HG03342 (cell line): ENCODE results near the gene MYRIP.
"Not testable (repeated sequence)": the region's sequence is repeated elsewhere in the genome, so short reads cannot be mapped to it uniquely, and the experiment has no call there.

ENCODE experiments used
- ATAC-seq: cut with Tn5 transposase; IDR thresholded peaks from one replicate; pipeline ENCODE4 v1.9.1; 2021; ENCODE audit warnings: mild to moderate bottlenecking, moderate library complexity; ENCODE audit not compliant: unreplicated experiment

The MYRIP gene

DNA sequence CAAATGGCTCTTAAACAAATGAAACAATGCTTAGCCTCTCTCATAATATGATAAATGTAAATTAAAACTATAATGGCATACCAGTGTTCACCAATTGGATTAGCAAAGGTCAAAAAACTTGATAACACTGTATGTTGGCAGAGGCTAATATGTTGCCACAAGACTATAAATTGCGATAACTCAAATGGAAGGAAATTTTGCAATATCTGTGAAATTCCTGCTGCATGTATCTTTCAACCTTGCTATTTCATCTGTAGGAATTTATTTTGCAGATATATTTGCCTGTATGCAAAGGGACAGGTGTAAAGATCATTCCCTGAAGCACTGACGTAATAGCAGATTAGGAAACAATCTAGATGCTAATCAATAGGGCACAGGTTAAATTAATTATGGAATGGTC lies 308.7 kb downstream of the MYRIP start:
- ATAC-seq, result no peak

DNA sequence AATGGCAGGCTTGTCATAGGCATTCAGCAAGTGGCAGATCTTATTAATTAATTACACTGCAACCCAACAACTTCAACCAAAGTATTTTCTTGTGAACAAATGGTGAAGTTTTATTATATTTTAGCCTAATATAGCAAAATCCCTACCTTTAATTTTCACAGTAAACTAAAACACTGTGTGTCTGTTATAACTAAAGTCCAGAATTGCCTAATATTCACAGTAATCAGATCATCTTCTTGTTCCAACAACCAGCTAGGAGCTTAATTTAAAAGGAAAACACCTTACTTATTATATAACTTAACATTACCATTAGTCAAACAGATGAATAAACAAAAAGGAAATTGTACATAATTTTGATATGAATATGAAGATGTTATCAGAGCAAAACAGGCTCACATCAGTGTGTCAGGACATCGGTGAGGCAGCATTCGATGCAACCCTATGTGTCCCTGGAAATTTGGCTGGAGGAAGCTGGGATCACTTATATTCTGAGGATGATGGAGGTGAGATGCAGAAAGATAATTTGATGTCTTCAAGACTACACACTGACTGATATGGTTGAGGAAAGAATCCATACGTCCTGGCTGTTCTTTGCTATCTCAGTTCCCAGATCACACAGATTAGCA lies 310.8 kb downstream of the MYRIP start:
- ATAC-seq, result no peak

DNA sequence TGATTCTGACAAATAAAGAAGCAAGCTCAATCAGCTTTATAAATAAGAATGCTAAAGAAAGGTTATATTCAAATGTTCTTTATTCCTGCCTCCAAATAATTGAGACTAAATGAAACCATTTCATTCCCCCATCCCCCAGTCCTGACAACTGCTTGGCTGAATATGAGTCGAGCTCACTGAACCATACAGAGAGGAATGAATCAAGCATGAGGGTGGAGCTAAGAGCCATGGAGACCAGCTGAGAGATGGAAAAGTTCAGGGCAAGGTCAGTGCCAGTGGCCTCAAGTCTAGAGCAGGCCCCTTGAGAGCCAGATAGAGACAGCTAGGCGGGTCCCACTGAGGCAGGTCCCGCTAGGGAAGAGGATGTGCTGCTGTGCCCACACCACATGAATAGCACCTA lies 311.4 kb downstream of the MYRIP start:
- ATAC-seq, result no peak

DNA sequence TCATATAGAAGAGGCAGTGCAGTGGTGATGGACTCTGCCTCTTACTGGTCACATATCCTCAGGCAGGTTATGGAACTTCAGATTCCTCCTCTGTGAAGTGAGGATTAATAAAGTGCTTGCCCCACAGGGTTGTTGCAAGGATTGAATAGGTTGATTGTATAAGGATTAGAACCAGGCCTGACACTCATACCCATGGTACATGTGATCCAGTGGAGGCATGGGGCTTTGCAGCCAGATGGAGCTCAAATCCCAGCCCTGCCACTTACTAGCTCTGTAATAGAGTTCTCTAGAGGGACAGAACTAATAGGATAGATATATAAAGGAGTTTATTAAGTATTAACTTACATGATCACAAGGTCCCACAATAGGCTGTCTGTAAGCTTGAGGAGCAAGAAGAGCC lies 315.5 kb downstream of the MYRIP start:
- ATAC-seq, result no peak

DNA sequence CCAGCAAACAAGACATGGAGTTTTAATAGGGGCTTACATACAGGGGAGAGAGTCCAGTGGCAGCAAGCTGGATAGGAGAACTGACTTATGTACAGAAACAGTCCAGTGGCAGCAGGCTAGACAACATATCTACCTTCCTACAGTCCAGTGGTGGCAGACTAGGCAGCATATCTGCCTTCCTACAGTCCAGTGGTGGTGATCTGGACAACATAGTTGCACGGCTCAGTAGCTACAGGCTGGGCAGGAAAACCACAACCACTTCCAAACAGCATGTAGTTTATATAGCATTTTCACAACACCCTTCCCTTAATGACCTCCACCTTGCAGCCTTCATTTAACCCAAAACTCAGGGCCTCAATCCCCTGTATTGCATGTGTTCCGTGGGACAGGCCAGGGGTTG lies 318.8 kb downstream of the MYRIP start:
- no peak for ATAC-seq

DNA sequence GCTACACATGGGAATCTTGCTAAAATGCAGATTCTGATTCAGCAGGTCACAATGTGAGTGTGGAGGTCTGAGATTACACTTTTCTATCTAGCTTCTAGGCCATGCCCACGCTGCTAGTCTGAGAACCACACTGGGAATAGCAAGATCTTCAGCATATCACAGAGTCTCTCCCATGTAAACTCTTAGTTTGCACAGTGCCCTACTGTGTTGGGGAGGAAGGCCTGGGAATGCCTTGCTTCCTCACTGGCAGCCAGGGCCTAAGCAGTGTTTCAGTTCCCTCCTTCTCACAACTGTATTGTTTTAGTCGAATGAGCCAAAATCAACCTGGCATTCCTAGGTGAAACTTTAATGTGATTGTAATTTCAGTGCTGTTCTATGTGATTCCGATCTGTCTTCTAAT lies 320.1 kb downstream of the MYRIP start:
- no peak for ATAC-seq

DNA sequence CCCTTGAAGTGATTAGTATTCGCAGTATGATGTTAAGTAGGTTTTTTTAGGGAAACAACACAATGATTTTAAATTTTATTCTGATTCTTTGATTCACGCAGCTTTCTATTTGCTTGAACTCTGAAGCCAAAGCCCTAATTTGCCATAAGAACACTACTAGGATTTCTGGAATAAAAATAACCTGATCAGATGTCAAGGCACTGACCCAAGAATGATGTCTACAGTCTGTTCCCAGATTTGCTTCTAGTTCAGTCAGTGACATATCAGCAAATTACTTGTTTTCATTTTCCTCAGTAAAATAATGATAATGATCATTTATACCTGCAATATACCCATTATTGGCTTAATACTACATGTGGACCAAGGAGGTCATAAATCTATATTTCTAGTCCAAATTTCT lies 320.6 kb downstream of the MYRIP start:
- ATAC-seq, result no peak

DNA sequence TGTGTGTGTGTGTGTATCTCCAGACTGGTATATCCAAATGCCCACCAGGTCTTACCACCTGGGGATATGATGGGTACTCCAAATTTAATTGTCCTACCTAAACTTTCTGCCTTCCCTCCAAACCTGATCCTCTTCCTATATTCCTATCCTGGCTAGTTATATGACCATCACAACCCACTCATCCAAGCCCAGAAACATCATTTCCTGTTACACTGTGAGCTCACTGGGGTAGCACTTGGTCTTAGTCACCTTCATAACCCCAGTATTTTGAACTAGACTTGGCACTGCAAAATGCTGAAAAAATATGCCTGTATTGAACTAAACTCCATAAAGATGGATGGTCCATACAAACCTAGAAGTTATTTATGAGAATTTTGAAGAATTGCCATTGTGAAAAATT lies 321.3 kb downstream of the MYRIP start:
- no peak for ATAC-seq

DNA sequence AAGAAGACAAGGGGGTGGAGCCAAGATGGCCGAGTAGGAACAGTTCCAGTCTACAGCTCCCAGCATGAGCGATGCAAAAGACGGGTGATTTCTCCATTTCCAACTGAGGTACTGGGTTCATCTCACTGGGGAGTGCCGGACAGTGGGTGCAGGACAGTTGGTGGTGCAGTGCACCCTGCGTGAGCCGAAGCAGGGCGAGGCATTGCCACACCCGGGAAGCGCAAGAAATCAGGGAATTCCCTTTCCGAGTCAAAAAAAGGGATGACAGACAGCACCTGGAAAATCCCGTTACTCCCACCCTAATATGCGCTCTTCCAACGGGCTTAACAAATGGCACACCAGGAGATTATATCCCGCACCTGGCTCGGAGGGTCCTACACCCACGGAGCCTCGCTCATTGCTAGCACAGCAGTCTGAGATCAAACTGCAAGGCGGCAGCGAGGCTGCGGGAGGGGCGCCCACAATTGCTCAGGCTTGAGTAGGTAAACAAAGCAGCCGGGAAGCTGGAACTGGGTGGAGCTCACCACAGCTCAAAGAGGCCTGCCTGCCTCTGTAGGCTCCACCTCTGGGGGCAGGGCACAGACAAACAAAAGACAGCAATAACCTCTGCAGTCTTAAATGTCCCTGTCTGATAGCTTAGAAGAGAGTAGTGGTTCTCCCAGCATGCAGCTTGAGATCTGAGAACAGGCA lies 324.6 kb downstream of the MYRIP start:
- not testable (repeated sequence) for ATAC-seq

DNA sequence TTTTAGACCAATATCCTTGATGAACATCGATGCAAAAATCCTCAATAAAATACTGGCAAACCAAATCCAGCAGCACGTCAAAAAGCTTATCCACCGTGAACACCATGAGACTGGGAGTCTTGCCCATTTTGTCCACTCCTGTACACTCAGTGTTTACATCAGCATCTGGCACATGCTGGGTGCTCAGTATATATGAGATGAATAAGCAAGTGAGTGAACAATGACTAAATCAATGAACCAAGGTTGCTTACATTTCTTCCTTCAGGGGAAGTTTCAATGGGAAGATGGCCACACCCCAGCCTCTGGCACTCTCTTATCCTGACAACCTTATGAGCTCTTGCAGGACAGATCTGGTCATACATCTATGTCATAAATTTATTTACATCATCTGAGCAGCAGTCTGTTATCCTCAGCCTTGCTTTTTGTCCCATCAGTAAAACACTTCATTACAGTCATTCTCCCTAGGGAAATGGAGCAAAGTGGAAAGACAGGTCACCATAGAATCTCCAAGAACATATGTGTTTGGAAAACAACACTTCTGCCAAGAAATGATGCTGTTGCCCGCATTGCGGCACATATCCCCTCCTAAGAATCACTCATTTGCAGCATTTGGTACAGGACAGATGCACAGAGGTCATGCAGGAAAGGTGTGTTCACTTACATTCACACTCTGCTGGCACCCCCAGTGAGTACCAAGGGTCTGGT lies 328.3 kb downstream of the MYRIP start:
- no peak for ATAC-seq

DNA sequence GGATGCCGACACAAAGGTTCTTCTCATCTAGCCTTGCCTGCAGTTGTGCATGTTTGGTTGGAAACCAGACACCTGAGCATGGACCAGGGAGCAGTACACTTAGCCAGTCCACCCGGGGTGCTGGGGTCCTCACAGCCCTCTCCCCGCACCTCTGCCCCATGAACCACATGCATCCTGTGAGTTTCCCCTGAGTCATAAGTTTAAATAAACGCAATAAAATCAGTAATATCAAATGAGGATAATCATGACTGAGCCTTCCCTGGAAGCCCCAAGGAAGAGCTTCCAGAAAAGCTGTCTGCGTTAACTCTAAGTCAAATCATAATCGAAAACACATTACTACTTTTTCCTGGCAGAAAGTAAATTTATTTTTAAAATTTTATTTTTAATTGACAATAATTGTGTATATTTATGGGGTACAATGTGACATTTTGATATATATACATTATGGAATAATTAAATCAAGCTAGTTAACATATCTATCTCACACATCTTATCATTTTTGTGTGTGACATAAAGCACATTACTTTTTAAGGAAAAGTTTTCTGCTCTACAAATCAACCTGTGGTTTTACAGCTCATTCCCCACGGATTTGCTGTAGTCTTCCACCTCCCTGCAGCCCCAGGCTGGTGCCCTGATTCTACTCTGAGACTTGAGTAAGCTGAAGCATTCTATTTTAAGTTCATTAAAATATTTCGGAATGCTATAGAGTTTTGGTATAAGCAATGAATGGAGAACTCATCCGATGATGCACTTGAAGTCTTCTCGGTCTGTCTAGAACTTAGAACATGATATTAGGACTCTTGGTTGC lies 334.1 kb downstream of the MYRIP start:
- no peak for ATAC-seq

DNA sequence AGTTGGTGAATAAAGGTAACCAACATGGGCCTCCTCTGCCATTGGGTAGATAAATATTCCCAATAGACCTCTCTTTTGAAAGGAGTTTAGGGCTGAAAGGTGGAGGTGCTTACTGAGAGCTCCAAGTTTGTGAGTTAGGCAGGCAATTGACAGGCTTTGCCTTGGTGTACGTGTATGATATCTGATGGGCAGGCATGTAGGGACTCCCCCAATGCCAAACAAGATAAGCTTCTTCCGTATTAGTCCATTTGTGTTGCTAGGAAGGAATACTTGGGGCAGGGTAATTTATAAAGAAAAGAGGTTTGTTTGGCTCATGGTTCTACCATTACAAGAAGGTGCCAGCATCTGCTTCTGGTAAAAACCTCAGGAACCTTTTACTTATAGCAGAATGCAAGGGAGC lies 339.4 kb downstream of the MYRIP start:
- ATAC-seq, result no peak

DNA sequence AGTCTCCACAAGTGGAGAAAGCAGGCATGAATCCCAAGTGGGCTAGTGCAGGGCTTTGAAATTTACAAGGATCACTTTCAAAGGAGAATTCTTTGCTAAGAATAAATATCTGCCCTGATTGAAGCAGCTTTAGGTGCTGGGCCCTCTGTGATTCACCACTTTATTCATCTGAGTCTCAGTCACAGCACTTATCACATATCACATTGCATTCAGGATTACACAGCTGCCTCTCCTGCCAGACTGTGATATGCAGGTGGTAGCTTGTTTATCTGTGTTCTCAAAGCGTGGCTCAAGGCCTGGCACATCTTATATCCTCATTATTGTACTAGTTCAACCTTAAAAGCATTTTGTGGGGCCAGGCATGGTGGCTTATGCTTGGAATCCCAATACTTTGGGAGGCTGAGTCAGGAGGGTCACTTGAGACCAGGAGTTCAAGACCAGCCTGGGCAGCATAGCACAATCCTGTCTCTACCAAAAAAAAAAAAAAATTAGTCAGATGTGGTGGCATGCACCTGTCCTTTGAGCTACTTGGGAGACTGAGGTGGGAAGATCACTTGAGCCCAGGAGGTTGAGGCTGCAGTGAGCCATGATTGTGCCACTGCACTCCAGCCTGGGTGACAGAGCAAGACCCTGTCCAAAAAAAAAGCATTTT lies 343.2 kb downstream of the MYRIP start:
- no peak for ATAC-seq

DNA sequence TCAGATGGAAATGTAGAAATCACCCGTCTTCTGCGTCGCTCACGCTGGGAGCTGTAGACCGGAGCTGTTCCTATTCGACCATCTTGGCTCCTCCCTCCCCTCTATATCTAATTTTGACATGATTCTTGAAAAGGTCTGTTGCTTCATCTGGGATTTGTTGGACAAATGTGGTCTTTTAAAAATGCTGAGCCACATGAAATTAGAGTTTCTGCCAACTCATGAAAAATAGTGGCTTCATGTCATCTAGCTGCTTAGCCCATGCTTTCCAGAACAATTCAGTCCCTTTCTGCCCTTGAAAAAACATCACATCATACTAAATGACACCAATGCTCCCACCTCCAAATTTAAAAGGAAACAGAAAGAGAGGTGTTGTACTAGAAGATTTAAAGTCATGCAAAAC lies 351.5 kb downstream of the MYRIP start:
- ATAC-seq, result no peak

DNA sequence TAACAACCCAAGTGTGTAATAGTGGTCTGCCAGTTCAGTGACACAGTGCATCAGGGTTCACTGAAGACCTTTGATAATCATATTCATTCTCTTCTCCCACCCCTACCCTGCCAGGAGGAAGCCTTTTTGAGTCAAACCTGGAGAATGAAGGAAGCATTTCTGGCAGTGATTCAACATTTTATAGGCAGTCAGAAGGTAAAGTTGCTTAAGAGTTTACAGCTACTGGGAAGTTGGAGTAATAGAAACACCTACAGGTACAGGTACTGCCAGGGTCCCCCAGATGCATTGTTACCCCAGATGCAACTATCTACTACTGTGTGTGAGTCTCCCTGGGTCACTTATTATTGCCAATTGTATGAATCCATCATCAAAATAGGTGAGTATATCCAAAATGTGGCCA lies 353.2 kb downstream of the MYRIP start:
- ATAC-seq, result no peak

DNA sequence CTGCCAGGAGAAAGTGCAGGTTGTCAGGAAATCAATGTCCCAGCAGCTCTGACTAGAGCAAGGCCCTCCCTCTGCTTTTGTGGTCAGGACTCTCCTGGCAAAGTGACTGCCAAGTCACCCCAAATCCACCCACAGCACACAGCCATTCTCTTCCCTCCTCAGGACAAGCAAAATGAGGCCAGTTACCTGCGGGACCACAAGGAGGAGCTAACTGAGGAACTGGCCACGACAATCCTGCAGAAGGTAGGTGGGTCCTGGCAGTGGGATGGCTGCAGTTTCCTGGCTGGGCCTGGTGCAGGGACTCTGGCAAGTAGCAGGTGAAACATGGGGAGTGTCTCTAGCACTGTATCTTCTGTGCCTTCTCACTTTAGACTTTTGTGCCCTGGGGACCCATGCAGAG lies 357.6 kb downstream of the MYRIP start:
- ATAC-seq, result no peak

DNA sequence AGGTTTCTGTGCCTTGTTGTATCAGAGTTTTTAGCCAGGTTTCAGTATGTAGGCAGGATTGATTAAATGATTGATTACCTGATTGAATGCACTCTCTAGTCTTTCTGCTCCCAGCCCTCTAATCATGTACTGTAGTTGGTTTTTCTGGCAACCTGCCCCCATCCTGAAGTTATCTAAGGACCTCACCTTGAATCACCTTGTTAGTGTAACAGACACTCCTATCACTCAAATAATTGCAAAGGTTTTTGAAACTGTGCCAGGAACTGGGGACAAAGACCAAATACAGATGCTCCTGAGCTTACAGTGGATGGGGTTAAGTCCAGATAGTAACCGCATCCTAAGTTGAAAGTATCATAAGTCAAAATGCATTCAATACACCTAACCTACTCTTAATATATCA lies 358.5 kb downstream of the MYRIP start:
- ATAC-seq, result no peak

DNA sequence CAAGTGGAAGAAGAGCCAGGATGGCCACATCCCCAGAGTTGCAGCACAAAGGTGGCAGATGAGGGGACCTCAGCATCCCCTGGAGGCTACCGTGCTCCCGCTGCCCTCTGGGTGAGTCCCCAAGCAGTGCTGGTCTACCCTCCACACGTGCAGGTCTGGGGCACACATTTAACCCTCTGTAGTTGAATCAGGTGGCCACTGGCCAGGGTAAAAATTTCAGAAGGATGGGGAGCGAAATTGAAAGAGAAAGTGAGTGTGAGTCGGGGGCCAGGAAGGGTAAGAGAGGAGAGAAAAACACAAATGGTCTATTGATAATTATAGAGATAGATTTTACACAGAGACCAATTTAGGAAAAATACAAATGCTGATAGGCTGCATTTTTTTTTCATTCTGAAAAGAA lies 360.6 kb downstream of the MYRIP start:
- peak; percentile 47 for ATAC-seq

DNA sequence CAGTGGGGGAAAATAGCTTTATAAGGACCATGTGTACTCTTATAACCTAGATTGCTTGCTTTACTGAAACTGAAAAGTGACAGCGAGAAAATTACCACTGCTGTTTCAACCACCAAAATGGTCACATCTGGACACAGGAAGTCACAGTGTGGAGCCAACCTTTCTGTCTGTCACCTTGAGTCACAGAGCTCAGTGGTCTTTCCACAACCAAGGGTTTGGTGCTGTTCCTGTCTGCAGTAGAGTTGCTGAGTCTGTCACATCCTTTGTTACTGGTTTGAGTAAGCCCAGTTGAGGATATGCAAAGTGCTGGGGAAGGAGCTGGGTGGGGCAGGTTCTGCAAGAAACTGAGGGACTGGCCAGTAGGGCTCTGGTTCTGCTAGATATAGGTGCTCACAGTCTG lies 361.0 kb downstream of the MYRIP start:
- ATAC-seq, result peak; percentile 98

DNA sequence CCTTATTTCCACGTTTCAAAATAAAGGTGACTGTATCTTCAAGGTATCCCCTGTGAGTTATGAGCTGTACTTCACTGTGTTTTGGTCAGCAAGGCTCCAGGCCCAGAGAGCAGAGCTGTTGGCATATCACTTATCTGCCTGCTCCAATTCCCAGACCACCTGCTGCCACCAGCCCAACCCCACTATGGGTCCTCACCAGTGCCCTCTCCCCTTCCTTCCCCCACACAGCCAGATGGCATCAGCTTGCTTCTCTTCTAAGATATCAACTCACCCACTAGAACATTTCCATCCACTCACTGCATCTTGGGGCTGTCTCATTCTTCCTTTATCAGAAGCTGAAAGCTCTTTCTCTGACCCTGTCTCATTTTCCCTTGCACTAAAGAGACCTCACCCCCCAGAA lies 363.2 kb downstream of the MYRIP start:
- ATAC-seq, result no peak

DNA sequence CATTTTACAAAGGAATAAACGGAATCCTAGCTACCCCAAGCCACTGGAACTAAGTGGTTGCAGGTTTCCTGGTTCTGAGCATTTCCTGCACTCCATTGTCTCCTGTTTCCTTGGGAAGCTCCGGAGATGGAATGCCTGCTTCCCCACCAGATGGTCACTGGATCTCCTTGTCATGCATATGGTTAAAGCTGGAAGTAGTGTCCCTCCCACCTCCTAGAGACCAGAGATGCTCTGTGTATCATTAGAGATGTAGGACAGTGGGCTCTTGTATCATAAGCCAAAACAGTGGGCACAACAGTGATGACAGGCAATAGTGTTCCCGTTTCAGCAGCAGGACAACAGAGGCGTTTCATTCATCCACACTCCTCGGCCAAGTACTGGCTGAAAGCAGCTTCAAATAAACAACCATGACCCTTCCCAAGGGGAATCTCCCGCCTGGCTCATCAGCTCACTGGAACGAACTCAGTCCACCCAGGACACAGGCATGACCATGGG lies 363.9 kb downstream of the MYRIP start:
- no peak for ATAC-seq
